K562 (cell line): Measurements from ENCODE around the gene SYT8. TPM values are rescaled to one million over a fixed set of nuclear protein-coding genes. Genes with fewer than 3 reads are reported as not detected.
A peak's percentile ranks its signal among the peaks of the same experiment; 100 is the strongest.
"Not testable (repeated sequence)": the region's sequence is repeated elsewhere in the genome, so short reads cannot be mapped to it uniquely, and the experiment has no call there.

ENCODE experiments used
- ATAC-seq: fragments of 200-7000 bp; cut with Tn5 transposase; 3 replicates; pipeline ENCODE4 v1.9.1; 2020; ENCODE audit warnings: moderate library complexity
- BruUV-seq: library from RNA; stranded (reverse); fragments of 400-500 nt; replicated peaks from 2 replicates; lab custom pipeline; 2021; lab: Mats Ljungman, UMichigan
- CTCF ChIA-PET: fragments of 300-600 bp; formaldehyde crosslinking; extraction: SDS; loops from one replicate; lab custom pipeline; 2021; ENCODE audit warnings: low intra/inter-chr PET ratio; lab: Yijun Ruan, JAX
- POLR2A ChIA-PET: fragments of 300-600, 350-650 bp; sonication (Branson Sonifier 250); formaldehyde crosslinking; extraction: SDS; loops from one replicate; lab custom pipeline; 2021; ENCODE audit warnings: antibody characterized with exemption, inconsistent platforms; lab: Yijun Ruan, JAX
- DNase-seq, 4 experiments: peaks; one replicate each; pipeline versions ENCODE4 v3.0.0 to v3.0.0-alpha.2; 2011 to 2018; ENCODE audit warnings: low spot score in 3 of 4, mixed read lengths in 3 of 4; ENCODE audit errors: extremely low read depth in 1 of 4
- FAIRE-seq: peaks from 2 replicates; lab custom pipeline; 2011; peaks lifted over from hg19 to GRCh38; lab: Jason Lieb, UNC
- H2AFZ ChIP-seq: 2 replicates; pipeline ENCODE4 v1.6.0; 2011; ENCODE audit warnings: low read depth, low read length, control low read depth, inconsistent platforms
- H3K27ac ChIP-seq: fragments of 200-600 bp; 3 replicates; pipeline ENCODE4 v1.8.0; 2011; ENCODE audit warnings: low read depth, mild to moderate bottlenecking, control low read depth, inconsistent platforms, low read length, moderate library complexity, mixed read lengths; ENCODE audit errors: extremely low read depth
- H3K27me3 ChIP-seq, 2 experiments: fragments of 300-600 bp in 1 of 2; 2 replicates in 1 of 2; 3 replicates in 1 of 2; pipeline versions ENCODE4 v1.6.0 to v1.8.0; 2011; ENCODE audit warnings: inconsistent platforms in 2 of 2, low read length in 2 of 2, mild to moderate bottlenecking in 1 of 2, mixed read lengths in 1 of 2, moderate library complexity in 1 of 2; ENCODE audit not compliant: control insufficient read depth in 2 of 2, insufficient read depth in 2 of 2
- H3K36me3 ChIP-seq: fragments of 300-600 bp; 3 replicates; pipeline ENCODE4 v1.8.0; 2011; ENCODE audit warnings: mild to moderate bottlenecking, low read length, inconsistent platforms; ENCODE audit not compliant: control insufficient read depth, insufficient read depth
- H3K4me1 ChIP-seq, 2 experiments: fragments of 200-600 bp in 1 of 2; replicated peaks in 1 of 2; 2 replicates in 1 of 2; 3 replicates in 1 of 2; pipeline versions ENCODE4 v1.5.1 to v1.8.0; 2011; ENCODE audit warnings: inconsistent platforms in 2 of 2, low read length in 2 of 2, mild to moderate bottlenecking in 1 of 2, mixed read lengths in 1 of 2, moderate library complexity in 1 of 2; ENCODE audit not compliant: control insufficient read depth in 2 of 2, insufficient read depth in 2 of 2
- H3K4me2 ChIP-seq: 2 replicates; pipeline ENCODE4 v1.6.1; 2011; ENCODE audit warnings: low read length, control low read depth, inconsistent platforms, mixed read lengths; ENCODE audit not compliant: insufficient read depth
- H3K4me3 ChIP-seq: fragments of 200-600 bp; sonication (generic), shearing (Covaris generic); 2 replicates; pipeline ENCODE4 v1.5.1; 2016; ENCODE audit warnings: control low read depth, inconsistent platforms
- H3K79me2 ChIP-seq: fragments of 200-600 bp; 3 replicates; pipeline ENCODE4 v1.8.0; 2011; ENCODE audit warnings: low read length, inconsistent platforms; ENCODE audit not compliant: control insufficient read depth, insufficient read depth
- H3K9ac ChIP-seq, 2 experiments: 2 replicates each; pipeline versions ENCODE4 v1.6.0 to v1.6.1; 2011; ENCODE audit warnings: low read depth in 2 of 2, low read length in 2 of 2, control low read depth in 1 of 2, inconsistent platforms in 1 of 2, mild to moderate bottlenecking in 1 of 2, mixed read lengths in 1 of 2; ENCODE audit not compliant: insufficient read depth in 1 of 2
- H3K9me1 ChIP-seq: one replicate; pipeline ENCODE4 v1.6.0; 2011; ENCODE audit warnings: inconsistent platforms, mild to moderate bottlenecking, low read length, moderate library complexity; ENCODE audit not compliant: control insufficient read depth, insufficient read depth
- H3K9me3 ChIP-seq: replicated peaks from 2 replicates; pipeline ENCODE4 v1.5.1; 2011; ENCODE audit warnings: low read depth, low read length, inconsistent platforms; ENCODE audit not compliant: control insufficient read depth, insufficient read depth
- H4K20me1 ChIP-seq: replicated peaks from 2 replicates; pipeline ENCODE4 v1.6.1; 2011; ENCODE audit warnings: low read length, inconsistent platforms, mixed read lengths; ENCODE audit not compliant: control insufficient read depth, insufficient read depth
- NRF1 ChIP-seq, 2 experiments: fragments of 450-650 bp; IDR thresholded peaks in 1 of 2; conservative IDR thresholded peaks in 1 of 2; 2 replicates each; pipeline ENCODE4 v1.6.1; 2014; ENCODE audit warnings: mild to moderate bottlenecking in 2 of 2
- ZNF76 ChIP-seq: fragments of 250-450 bp; sonication (Bioruptor Pico); IDR thresholded peaks from 2 replicates; pipeline ENCODE4 v1.4.0; 2020; ENCODE audit warnings: mild to moderate bottlenecking, moderate library complexity, borderline replicate concordance
- WGBS: fragments of 100-300 bp; shearing (Covaris generic); methylation state at CpG from one replicate; pipeline ENCODE4 v1.1.6; 2016; ENCODE audit warnings: low coverage, mixed read lengths; ENCODE audit not compliant: insufficient coverage; ENCODE audit errors: missing lambda C conversion rate; 5-methylcytosine and 5-hydroxymethylcytosine counted together
- in situ Hi-C: fragments of 300-500 bp; cut with MboI; formaldehyde crosslinking; loops from 4 replicates; pipeline ENCODE4 v1.15.0; 2018; ENCODE audit warnings: inconsistent platforms, mixed read lengths
- intact Hi-C: fragments of 100-400 bp; cut with micrococcal nuclease; formaldehyde crosslinking; loops from 2 replicates; pipeline ENCODE4 v1.14.2; 2022
- polyA plus RNA-seq, 8 experiments: library from polyadenylated mRNA; depleted of rRNA in 4 of 8; stranded (reverse) in 5 of 8; unstranded in 3 of 8; fragments of >200 nt; fragmentation: Nextera tagmentation in 2 of 8; fragmentation: Illumina TruSeq in 1 of 8; extraction: Ambion mirVana in 2 of 8; extraction: Trizol in 1 of 8; gene quantifications; 2 replicates each; pipeline versions ENCODE4 v1.2.1 to v1.2.3, GENCODE V29; 2011 to 2014; ENCODE audit warnings: inconsistent platforms in 1 of 8, missing spikeins in 1 of 8
- total RNA-seq, 7 experiments: library from RNA; depleted of rRNA in 6 of 7; stranded (reverse); fragments of >200 nt in 6 of 7; fragmentation: Illumina TruSeq in 2 of 7; extraction: Trizol in 2 of 7; gene quantifications; 2 replicates each; pipeline versions ENCODE4 v1.2.1 to v1.2.3, GENCODE V29; 2011 to 2021; ENCODE audit warnings: low replicate concordance in 1 of 7
- TF ChIP-seq, protein P1 (sequence below): IDR thresholded peaks from 3 replicates; pipeline ENCODE4 v1.6.1; 2011; ENCODE audit warnings: borderline replicate concordance, mild to moderate bottlenecking; ENCODE audit not compliant: insufficient read length, insufficient read depth

SYT8 gene
- total and polyA plus RNA-seq, 9 of the 15 experiments (the other 6 are each of a cell fraction or from before 2014, with no cell fraction given), result not detected

DNA sequence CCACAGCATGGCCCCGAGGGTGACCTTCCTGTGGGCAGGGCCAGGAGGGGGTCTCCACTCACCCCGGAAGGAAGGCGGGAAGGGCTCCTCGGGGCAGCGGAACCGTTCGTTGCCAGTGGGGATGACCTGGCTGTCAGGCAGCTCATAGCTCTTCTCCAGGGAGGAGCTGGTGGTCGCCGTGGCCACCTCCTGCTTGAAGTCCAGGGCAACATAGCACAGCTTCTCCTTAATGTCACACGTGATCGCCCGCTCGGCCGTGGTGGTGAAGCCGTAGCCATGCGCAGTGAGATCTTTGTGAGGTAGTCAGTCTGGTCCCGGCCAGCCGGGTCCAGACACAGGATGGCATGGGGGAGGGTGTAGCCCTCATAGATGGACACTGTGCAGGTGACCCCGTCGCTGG lies 31.5 kb upstream of the SYT8 start:
- CTCF ChIA-PET, result no interaction called here
- no peaks in the 10 kb centered on the region for H3K9me3 ChIP-seq
- 8% methylated on average over 20 of the region's 20 CpGs for WGBS
- H3K4me1 ChIP-seq, result peaks cover 0 to 4% of the 10 kb centered on the region in 2 experiments; a peak in 1 of 5 replicates
- no TSS peak for BruUV-seq
- H3K27ac ChIP-seq, result no peak overlapping the region
- no peaks in the 10 kb centered on the region for H3K36me3 ChIP-seq
- no peaks in the 10 kb centered on the region for H3K79me2 ChIP-seq
- POLR2A ChIA-PET, result no interaction called here
- DNase-seq (no peak), FAIRE-seq (no peak), ATAC-seq (no peak)
- TF ChIP-seq, protein P1, sequence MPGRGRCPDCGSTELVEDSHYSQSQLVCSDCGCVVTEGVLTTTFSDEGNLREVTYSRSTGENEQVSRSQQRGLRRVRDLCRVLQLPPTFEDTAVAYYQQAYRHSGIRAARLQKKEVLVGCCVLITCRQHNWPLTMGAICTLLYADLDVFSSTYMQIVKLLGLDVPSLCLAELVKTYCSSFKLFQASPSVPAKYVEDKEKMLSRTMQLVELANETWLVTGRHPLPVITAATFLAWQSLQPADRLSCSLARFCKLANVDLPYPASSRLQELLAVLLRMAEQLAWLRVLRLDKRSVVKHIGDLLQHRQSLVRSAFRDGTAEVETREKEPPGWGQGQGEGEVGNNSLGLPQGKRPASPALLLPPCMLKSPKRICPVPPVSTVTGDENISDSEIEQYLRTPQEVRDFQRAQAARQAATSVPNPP, result no peak
- TF ChIP-seq NRF1 (conservative IDR thresholded peaks at IDR 0.05 in 1 of 2, IDR thresholded peaks at IDR 0.05 in 1 of 2) (peak in 1 of 2 experiments; percentile 38; a peak in 1 of 4 replicates), ZNF76 (CRISPR knock-in tag) (no peak)
- H3K9me1 ChIP-seq, result no peaks in the 10 kb centered on the region
- H4K20me1 ChIP-seq, result peaks cover 2% of the 10 kb centered on the region; the same call in 1 of the 2 replicates
- H2AFZ ChIP-seq, result no peak overlapping the region
- no peak overlapping the region for H3K4me2 ChIP-seq
- intact Hi-C loops (no loop called here), in situ Hi-C loops (no loop called here)
- no peak overlapping the region for H3K9ac ChIP-seq
- peaks cover 40 to 49% of the 10 kb centered on the region in 2 experiments; a peak in 4 of 5 replicates for H3K27me3 ChIP-seq
- no peak overlapping the region for H3K4me3 ChIP-seq

DNA sequence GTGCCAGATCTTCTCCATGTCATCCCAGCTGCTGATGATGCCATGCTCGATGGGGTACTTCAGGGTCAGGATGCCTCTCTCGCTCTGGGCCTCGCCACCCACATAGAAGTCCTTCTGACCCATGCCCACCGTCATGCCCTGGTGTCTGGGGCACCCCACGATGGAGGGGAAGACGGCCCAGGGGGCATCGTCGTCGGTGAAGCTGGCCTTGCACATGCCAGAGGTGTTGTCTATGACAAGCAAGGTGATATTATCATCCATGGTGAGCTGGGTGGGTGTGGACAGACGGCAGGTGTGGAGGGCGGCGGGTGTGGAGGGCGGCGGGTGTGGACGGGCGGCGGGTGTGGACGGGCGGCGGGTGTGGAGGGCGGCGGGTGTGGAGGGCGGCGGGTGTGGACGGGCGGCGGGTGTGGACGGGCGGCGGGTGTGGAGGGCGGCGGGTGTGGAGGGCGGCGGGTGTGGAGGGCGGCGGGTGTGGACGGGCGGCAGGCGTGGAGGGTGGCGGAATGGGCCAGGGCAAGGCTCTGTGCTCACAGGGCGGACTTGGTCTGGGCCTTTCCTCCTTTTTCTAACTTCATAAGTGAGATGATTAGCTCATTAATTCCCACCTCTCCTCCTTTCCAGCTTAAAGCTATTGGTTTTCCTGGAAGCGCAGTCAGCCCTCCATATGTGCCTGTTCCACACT lies 30.8 kb upstream of the SYT8 start:
- H3K9ac ChIP-seq, intact Hi-C loops, BruUV-seq, H3K4me2 ChIP-seq, H2AFZ ChIP-seq, H3K4me3 ChIP-seq, DNase-seq, H3K9me3 ChIP-seq, in situ Hi-C loops, CTCF ChIA-PET, H3K36me3 ChIP-seq, H3K9me1 ChIP-seq, H3K4me1 ChIP-seq, FAIRE-seq, H3K79me2 ChIP-seq, ATAC-seq, H3K27ac ChIP-seq, POLR2A ChIA-PET, H4K20me1 ChIP-seq: not testable (repeated sequence)
- peaks cover 38 to 49% of the 10 kb centered on the region in 2 experiments; a peak in 4 of 5 replicates for H3K27me3 ChIP-seq
- 3% methylated on average over 11 of the region's 42 CpGs for WGBS
